HTERT RPE-1 (cell line): ENCODE data around the gene CDKL2.

Experiments used
- in situ Hi-C: fragments of 300-500 bp; cut with MboI; formaldehyde crosslinking; loops from 4 replicates; pipeline ENCODE4 v1.14.3; 2020; ENCODE audit warnings: low sequenced_read_pairs

Gene CDKL2

GRCh38 chr4:75643651-75644050, 13.3 kb upstream of the CDKL2 start:
- in situ Hi-C loops, result no loop called here

- in situ Hi-C loops, result no loop called here
Measured at GRCh38 chr4:75639124-75639695, 8.9 kb upstream of the CDKL2 start.

DNA sequence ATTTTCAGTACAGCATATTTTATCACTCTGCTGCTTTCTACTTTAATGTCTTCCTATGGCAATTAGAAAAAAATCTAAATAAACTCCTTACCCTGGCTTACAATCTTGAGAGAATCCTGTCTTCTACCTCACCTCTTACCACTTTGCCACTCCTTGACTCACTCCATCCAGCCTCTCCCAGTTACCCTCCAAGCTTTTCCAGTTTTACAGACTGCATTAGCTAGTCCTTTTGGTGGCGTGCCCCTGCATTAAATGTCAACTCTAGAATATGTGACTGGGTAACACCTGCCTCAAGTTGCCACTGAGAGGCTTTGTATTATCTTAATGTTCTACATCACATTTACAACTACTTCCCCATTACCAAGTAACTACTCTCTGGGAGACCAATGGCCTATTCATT, 7.5 kb upstream of the CDKL2 start:
- in situ Hi-C loops, result no loop called here

GRCh38 chr4:75637176-75637575, 6.8 kb upstream of the CDKL2 start:
- in situ Hi-C loops, result no loop called here

DNA sequence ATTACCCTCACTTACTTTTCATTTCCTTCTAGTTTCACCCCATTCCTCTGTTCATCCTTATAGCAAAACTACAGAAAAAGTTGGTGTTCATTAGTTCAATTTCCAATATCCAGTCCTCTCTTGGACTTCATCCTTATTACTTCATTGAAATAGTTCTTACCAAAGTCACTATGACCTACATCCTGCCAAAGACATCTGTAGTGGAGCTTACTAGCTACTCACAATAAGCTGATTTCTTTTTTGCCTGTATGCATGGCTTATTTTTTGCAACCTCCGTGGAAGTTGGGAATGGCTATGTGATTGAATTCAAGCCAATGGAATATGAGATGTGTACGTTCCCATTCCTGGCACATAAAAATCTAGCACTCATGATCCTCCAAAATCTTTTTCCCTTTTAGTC, 4.6 kb upstream of the CDKL2 start:
- in situ Hi-C loops, result no loop called here

DNA sequence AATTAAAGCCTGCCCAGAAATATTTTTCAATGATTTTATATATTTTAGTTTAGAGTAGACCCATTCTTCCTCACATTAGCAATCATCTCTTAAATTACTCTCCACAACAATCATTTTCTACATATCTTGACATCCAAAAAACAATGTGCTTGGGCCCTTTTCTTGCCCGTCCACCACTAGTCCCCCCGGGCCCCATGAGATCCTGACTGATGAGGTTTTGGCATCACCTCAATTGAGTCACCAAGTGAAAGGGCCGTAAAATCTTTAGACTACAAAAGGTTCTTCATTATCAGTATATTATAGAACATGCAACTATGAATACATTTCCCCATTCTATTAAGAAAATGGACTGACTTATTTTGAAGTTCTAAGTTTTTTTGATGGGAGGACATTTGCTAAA, 4.0 kb upstream of the CDKL2 start:
- in situ Hi-C loops, result no loop called here

DNA sequence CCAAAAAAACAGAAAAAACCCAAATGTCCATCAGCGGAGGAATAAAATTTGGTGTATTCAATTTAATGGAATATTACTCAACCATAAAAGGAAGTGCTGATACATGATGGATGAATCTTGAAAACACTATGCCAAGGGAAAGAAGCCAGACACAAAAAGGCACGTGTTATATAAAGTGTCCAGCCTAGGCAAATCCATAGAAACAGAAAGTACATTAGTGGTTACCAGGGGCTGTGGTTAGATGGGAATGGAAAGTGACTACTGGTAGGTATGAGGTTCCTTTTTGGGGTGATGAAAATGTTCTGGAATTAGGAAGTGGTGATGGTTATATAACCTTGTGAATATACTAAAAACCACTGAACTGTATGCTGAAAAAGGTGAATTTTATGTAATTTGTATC, 3.5 kb upstream of the CDKL2 start:
- in situ Hi-C loops, result no loop called here

DNA sequence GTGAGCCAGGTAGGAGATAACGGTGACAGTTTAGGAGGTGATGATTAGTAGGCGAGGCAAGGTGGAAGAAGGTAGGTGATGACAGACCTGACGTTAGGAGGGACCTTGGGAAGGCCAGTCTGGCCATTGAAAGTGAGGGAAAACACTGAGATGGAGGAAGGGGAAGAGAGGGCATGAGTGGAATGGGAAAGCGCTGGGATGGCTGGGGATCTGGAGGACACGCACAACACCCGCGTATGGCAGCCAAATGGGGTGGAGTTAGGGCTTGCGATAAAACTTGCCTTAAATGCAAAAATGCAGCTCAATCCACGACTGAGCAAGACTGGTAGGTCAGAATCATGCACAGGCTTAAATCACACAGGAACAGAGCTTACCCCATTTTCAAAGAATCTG, 605 bp upstream of the CDKL2 start:
- in situ Hi-C loops, result no loop called here

GRCh38 chr4:75629239-75629638, 1.1 kb downstream of the CDKL2 start:
- in situ Hi-C loops, result no loop called here

DNA sequence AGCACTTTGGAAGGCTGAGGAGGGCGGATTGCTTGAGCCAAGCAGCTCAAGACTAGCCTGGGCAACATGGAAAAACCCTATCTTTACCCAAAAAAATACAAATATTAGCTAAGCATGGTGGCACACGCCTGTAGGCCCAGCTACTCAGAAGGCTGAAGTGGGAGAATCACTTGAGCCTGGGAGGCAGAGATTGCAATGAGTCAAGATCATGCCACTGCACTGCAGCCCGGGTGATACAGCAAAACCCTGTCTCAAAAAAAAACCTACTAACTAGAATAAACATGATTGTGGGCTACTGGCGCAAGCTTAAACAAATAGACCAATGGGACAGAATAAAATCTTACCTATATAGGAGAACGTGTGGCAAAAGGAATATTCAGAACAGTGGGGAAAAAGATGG, 7.3 kb downstream of the CDKL2 start:
- in situ Hi-C loops, result no loop called here

DNA sequence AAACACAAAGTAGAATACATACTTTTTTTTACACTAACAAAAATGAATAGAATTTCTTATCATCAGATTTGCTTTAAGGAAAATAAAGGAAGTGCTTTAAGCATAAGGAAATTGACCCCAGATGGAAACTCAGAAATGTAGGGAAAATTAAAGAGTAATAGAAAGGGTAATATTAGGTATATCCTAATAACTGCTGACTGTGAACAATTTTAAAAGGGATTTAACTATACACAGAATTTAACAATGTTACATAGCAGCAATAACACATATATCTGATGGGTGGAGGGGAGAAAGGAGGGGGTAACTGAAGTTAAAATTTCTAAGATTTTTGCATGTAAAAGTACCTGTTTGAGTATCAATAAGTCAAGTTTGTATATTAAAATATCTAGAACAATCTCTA, 8.6 kb downstream of the CDKL2 start:
- in situ Hi-C loops, result no loop called here

DNA sequence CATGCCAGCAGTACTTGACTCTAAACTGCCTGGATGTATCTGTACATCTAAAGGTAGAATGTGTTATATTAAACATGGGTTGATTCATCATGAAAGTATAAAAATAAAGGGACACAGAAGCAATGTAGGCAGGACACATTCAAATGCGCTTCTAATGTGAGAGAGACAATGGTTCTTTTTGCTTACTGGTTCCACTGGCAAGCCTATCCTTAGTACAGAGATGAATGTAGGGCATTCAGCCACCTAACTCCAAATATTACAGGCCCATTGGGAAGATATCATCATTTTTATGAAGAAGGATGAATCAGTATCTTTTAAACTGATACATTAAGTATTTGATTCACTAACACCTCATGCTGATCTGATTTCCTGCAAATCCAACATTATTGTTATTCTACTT, 18.0 kb downstream of the CDKL2 start:
- in situ Hi-C loops, result no loop called here

DNA sequence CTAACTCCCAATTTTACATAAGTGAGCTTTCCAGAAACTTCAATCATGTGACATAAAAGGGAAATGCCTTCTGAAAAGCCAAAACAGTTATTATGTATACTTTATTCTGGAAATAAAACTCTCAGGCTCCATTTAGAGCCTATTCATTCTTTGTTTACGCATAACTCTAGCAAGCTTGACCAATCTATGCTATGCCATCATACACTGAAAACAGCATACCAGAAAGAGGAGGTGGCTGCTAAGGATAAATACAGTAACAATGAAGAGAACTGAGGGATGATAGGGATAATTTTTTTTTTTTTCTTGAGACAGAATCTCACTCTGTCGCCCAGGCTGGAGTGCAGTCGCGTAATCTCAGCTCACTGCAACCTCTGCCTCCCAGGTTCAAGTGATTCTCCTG, 24.4 kb downstream of the CDKL2 start:
- in situ Hi-C loops, result no loop called here

DNA sequence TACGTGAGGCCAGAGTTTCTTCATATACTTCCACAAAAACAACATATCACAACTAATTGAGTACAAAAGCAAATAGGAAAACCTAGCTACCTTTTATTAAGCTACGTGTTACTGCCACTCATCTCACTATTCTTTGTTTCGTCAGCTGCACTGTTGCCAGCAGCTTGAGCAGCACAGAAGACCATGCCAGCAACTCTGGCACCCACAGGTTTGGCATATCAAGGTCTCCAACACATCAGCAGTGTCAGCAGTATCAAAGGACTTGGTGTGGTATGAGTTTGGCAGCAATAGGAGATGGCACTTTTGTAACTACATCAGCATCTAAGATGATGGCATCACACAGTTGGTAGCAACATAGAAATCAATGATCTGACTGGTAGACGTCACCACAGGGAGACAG, 30.7 kb downstream of the CDKL2 start:
- in situ Hi-C loops, result no loop called here

GRCh38 chr4:75598390-75598789, 31.9 kb downstream of the CDKL2 start:
- in situ Hi-C loops, result no loop called here

DNA sequence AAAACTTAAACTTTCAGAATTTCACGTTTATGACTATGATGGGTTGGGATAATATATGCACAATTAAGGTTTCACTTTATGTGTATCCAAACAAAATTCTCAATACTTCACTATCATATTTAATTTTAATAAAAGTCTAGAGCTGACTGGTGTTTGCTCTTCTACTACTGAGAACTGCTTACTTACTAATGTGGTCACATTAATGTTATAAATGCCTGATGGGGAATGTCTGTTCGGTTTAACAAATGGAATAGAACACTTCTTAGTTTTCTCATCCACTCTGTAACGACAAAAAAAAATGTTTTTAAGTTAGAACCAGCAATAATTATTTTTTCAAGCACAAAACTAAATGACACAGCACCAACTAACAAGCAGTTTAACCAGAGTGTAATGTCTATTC, 34.3 kb downstream of the CDKL2 start:
- in situ Hi-C loops, result no loop called here

DNA sequence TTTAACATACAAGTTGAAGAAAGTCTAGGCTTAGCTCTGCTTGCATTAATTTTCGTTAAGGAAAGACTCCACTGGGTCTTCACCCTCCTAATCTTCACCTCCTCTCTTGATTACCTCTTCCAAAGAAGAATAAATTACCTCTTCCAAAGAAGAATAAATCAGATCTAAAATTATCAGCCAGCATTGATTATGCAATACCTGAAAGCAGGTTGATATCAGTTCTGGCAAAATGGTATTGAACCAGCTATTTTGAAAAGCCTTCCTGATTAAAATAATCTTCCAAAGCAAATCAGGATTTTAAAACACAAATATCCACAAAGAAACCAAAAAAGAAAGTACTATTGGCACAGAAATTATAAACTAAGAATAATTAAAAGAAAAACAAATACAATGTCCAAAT, 36.9 kb downstream of the CDKL2 start:
- in situ Hi-C loops, result no loop called here

- in situ Hi-C loops, result no loop called here
Measured at GRCh38 chr4:75584067-75584466, 46.3 kb downstream of the CDKL2 start.

GRCh38 chr4:75567725-75568124, 62.6 kb downstream of the CDKL2 start:
- in situ Hi-C loops, result no loop called here

- in situ Hi-C loops, result no loop called here
Measured at GRCh38 chr4:75566911-75567310, 63.4 kb downstream of the CDKL2 start.

DNA sequence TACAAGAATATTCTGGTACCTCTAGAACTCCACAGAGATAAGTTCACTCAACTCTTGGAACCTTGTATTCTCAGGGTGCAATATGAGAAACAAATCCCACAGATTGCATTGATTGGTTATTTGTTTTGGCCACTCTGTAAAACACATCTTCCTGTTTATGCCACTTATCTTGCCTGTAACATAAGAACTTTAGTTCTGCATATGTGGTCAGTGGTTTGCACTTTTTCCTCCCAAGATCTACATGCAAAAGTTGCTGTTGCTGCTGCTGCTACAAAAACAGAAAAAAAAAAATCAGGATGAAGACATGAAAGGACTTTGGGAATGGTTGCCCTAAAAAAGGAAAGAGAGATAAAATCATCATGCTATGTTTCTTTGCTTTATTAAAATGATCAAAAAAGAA, 64.8 kb downstream of the CDKL2 start:
- in situ Hi-C loops, result no loop called here

DNA sequence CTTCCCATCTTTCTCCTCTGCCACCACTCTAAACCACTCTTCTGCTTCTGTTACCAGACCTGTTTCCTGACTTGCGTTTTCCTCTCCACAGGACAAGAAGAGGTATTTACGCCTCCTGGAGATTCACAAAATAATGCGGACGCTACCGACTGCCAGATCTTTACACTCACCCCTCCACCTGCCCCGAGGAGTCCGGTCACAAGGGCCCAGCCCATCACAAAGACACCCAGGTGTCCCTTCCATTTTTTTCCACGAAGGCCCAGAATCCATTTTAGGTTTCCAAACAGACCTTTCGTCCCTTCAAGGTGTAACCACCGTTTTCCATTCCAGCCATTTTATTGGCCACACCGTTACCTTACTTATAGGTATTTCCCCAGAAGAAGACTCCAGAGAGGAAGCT, 66.3 kb downstream of the CDKL2 start:
- in situ Hi-C loops, result no loop called here

GRCh38 chr4:75561789-75562188, 68.5 kb downstream of the CDKL2 start:
- in situ Hi-C loops, result no loop called here

GRCh38 chr4:75557696-75558095, 72.6 kb downstream of the CDKL2 start:
- in situ Hi-C loops, result no loop called here
